ENCODE measurements around the gene HMCN1. TPM values are rescaled to one million over a fixed set of nuclear protein-coding genes. Genes with fewer than 3 reads are reported as not detected.

The HMCN1 gene
- total and polyA plus RNA-seq, 9 donors, result 7.9 to 22.6 (median 11.2) TPM

DNA sequence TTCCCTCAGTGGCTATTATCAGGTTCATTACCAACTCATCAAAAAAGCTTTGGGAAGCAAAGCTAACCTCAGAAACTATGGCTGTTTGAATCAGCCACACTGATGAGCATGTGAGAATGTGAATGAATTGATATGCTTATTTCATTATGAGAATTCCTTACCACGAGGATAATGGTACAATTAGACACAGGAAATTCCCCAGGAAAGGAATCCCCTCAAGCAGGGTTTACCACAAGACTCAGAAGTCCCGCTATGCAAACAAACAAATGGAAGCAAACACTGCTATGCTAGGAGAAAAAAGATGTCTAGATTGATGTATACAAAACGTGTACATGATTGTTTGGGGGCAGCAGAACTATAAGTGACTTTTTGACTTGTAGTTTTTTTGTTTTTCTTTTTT, 205.0 kb downstream of the HMCN1 start:
- H3K4me1 ChIP-seq (ENCODE audit: control insufficient read depth, insufficient read depth, low read length), result no peaks in the 10 kb centered on the region
- H3K27me3 ChIP-seq (ENCODE audit: control insufficient read depth, insufficient read depth, low read length), result no peaks in the 10 kb centered on the region
- no peak overlapping the region for H3K4me3 ChIP-seq (ENCODE audit: low read length)
- no CpG with 5 or more reads among the region's 3 CpGs for WGBS (ENCODE audit: insufficient coverage)
- no peak overlapping the region for H3K27ac ChIP-seq (ENCODE audit: low read length)
- no peaks in the 10 kb centered on the region for H3K36me3 ChIP-seq (ENCODE audit: control insufficient read depth, insufficient read depth, low read length)
- DNase-seq, result no peak
- H3K9me3 ChIP-seq (replicated peaks; ENCODE audit: control insufficient read depth, low read depth, low read length), result no peaks in the 10 kb centered on the region

DNA sequence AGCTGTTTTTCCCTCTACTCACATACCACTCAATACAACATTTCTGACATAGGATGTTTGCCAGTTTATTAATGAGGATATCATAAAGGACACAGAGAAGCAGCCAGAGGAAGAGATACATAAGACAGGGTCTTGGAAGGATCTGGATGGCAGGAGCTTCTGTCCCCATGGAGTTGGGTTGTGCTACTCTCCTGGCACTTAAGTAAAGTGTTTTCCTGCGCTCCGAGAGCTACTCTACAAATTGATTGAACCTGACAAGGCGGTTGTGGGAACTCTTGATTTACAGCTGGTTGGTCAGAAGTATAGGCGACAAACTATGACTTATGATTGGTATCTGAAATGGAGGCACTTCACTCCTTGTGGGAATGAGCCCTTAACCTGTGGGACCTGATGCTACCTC, 208.8 kb downstream of the HMCN1 start:
- WGBS (ENCODE audit: insufficient coverage), result 89% methylated on average over 4 of the region's 4 CpGs
- Histone ChIP-seq H3K4me3 (ENCODE audit: low read length) (no peak overlapping the region), H3K27me3 (ENCODE audit: control insufficient read depth, insufficient read depth, low read length) (no peaks in the 10 kb centered on the region), H3K36me3 (ENCODE audit: control insufficient read depth, insufficient read depth, low read length) (no peaks in the 10 kb centered on the region), H3K9me3 (replicated peaks; ENCODE audit: control insufficient read depth, low read depth, low read length) (no peaks in the 10 kb centered on the region), H3K27ac (ENCODE audit: low read length) (no peak overlapping the region), H3K4me1 (ENCODE audit: control insufficient read depth, insufficient read depth, low read length) (no peaks in the 10 kb centered on the region)
- DNase-seq, result no peak

DNA sequence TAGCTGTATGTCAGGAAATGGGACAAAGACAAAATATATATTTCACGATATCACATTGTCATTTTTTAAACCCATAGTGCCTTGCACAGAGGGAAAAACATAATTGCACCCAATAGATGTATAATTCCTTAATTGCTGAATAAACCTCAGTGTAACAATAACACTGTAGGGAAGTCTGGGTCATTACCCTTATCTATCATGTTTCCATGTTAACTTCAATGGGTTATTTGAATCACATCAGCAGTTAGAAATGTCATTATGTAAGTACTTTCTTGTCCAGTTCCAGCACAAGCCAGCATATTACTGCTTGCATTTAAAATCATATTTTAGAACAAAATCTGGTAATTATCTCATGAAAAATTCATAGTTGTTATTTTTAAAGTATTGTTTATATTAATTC, 222.7 kb downstream of the HMCN1 start:
- Histone ChIP-seq H3K27me3 (ENCODE audit: control insufficient read depth, insufficient read depth, low read length) (no peaks in the 10 kb centered on the region), H3K27ac (ENCODE audit: low read length) (no peak overlapping the region), H3K9me3 (replicated peaks; ENCODE audit: control insufficient read depth, low read depth, low read length) (no peaks in the 10 kb centered on the region), H3K4me3 (ENCODE audit: low read length) (no peak overlapping the region), H3K4me1 (ENCODE audit: control insufficient read depth, insufficient read depth, low read length) (peaks cover 6% of the 10 kb centered on the region), H3K36me3 (ENCODE audit: control insufficient read depth, insufficient read depth, low read length) (no peaks in the 10 kb centered on the region)
- no CpG with 5 or more reads among the region's 1 CpG for WGBS (ENCODE audit: insufficient coverage)
- peak; percentile 22 for DNase-seq

DNA sequence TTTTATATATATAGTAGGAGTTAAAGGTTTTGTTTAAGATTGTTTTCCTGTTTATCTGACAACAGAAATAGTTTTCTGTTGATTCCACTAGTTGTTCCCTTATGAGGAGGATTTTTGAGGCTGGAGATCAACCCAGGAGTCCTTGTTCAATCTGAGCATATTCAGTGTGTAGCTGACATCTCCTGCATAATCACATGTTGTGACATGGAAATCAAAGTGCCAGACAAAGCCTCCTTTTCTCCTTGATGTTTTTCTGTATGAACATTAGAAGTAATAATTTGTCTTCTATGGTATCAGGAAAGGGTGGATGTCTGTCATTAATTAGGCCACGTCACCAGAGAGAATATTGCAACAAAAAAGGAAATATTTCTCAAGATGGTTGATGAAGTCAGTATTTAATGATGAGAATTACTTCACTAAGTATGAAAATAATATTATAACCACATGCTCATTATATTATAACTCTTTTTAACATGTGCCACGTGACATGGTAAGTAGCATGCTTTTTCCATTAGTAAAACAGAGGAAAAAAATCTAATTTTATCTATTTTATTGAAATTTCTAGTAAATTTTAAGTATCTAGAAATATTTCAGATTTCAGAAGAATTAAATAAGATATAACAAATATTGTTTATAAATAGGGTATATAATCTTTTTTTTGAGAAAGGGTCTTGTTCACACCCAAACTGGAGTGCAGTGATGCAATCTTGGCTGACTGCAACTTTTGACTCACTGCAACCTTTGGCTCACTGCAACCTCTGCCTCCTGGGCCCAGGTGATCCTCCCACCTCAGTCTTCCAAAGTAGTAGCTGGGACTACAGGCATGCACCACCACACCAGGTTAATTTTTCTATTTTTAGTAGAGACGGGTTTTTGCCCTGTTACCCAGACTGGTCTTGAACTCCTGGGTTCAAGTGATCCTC, 223.5 kb downstream of the HMCN1 start:
- no peaks in the 10 kb centered on the region for H3K27me3 ChIP-seq (ENCODE audit: control insufficient read depth, insufficient read depth, low read length)
- DNase-seq, result no peak
- H3K4me3 ChIP-seq (ENCODE audit: low read length), result no peak overlapping the region
- H3K27ac ChIP-seq (ENCODE audit: low read length), result no peak overlapping the region
- no CpG with 5 or more reads among the region's 3 CpGs for WGBS (ENCODE audit: insufficient coverage)
- no peaks in the 10 kb centered on the region for H3K9me3 ChIP-seq (replicated peaks; ENCODE audit: control insufficient read depth, low read depth, low read length)
- peaks cover 6% of the 10 kb centered on the region for H3K4me1 ChIP-seq (ENCODE audit: control insufficient read depth, insufficient read depth, low read length)
- H3K36me3 ChIP-seq (ENCODE audit: control insufficient read depth, insufficient read depth, low read length), result no peaks in the 10 kb centered on the region

DNA sequence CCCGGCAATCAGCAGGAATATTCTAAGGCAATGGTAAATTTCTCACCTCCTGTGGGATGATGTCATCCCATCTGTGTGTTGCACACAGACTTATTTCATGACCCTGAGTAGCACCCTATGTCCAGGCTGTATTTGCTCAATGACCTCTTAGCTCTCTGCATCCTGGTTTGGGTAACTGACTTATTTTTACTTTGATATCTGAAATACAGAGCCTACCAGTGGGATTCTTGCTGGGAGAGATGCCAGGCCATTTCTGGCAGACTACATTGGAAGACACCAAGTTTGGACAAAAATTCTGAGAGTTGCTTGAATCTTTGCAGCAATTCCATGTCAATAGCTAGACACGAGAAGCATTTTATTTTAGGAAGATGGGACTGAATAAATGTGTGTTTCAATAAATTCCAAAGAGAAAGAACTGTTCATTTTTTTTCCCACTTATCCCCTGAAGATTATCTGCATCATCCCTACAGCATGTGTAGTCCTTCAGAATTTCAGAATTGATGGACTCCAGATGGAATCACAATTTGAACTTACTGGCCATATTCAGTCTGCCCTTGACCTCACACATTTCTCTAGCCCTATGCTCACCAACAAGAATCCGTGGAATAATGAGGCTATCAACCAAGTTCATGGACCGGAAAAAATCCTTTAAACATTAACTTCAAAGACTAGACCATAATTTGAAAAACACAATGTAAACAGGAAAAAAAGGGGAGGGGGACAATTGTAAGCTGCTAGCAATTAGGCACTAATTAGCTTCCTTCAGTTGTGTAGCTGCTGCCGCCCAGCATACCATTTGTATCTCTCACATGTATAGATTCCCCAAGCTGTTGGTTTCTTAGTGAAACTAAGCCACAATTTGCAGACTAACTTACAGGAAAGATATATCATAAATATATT, 226.5 kb downstream of the HMCN1 start:
- H3K27ac ChIP-seq (ENCODE audit: low read length), result peak overlapping the region; percentile 70
- H3K4me3 ChIP-seq (ENCODE audit: low read length), result no peak overlapping the region
- no peaks in the 10 kb centered on the region for H3K36me3 ChIP-seq (ENCODE audit: control insufficient read depth, insufficient read depth, low read length)
- WGBS (ENCODE audit: insufficient coverage), result no CpG with 5 or more reads among the region's 5 CpGs
- no peaks in the 10 kb centered on the region for H3K9me3 ChIP-seq (replicated peaks; ENCODE audit: control insufficient read depth, low read depth, low read length)
- H3K4me1 ChIP-seq (ENCODE audit: control insufficient read depth, insufficient read depth, low read length), result peaks cover 6% of the 10 kb centered on the region
- peak; percentile 93 for DNase-seq
- H3K27me3 ChIP-seq (ENCODE audit: control insufficient read depth, insufficient read depth, low read length), result no peaks in the 10 kb centered on the region

DNA sequence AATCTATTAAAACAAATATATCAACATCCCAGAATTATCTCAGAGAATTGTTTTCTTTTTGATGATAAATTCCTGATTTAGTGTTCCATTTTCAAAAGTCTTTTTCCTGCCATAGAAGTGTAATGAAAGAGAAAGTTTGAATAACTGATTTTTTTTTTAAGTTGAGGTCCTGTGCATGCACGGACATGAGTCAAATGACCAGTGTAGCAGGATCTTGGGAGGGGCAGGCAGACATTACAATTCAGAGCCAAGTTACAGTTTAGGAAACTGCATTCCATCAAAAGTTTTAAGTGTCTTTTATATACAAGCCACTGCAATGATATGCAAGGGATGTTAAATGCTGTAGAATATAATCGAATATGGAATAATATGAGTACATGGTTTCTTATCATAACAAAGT, 227.5 kb downstream of the HMCN1 start:
- WGBS (ENCODE audit: insufficient coverage), result 20% methylated on average over 1 of the region's 2 CpGs
- Histone ChIP-seq H3K27ac (ENCODE audit: low read length) (no peak overlapping the region), H3K9me3 (replicated peaks; ENCODE audit: control insufficient read depth, low read depth, low read length) (no peaks in the 10 kb centered on the region), H3K27me3 (ENCODE audit: control insufficient read depth, insufficient read depth, low read length) (no peaks in the 10 kb centered on the region), H3K4me1 (ENCODE audit: control insufficient read depth, insufficient read depth, low read length) (peaks cover 6% of the 10 kb centered on the region), H3K4me3 (ENCODE audit: low read length) (no peak overlapping the region), H3K36me3 (ENCODE audit: control insufficient read depth, insufficient read depth, low read length) (no peaks in the 10 kb centered on the region)
- peak; percentile 55 for DNase-seq

DNA sequence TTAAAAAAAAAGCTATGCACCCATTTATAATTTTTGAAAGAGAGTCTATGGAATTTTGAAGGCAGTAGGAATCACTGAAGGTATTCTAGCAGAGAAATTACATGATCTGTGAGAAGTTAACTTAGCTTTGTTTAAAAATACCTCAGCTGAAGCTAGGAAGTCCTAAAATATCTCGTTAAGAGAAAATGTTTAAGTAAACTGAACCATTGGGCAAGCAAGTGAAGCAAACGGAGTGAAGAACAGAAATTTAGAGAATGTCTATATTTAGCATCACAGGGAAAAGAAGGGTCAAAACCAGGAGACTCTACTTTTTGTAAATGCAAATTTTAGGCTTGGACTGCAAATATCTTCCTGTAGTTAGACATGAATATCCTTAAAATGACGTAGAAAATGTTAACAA, 230.8 kb downstream of the HMCN1 start:
- DNase-seq, result no peak
- no peak overlapping the region for H3K27ac ChIP-seq (ENCODE audit: low read length)

DNA sequence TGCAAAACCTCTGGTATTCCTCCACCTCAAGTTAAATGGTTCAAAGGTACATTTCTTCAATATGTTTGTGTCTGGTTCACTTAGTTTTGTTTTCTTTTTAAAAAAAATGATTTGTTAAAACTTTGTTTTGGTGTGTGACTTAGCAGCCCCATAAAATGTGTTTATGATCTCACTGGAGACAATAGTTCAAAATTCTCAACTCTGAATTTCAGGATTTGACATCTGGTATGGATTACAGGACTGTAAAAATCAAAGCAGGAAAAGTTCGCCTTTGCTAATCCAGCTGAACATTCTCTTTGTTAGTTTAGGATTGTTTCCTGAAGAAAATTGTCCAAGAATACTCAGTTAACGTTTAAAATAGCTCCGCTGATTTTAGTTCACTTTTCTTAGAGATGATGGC, 231.7 kb downstream of the HMCN1 start:
- peak; percentile 91 for DNase-seq
- H3K4me3 ChIP-seq (ENCODE audit: low read length), result no peak overlapping the region

More for the DNA sequence above, 230.8 kb downstream of the HMCN1 start:
- no peaks in the 10 kb centered on the region for H3K27me3 ChIP-seq (ENCODE audit: control insufficient read depth, insufficient read depth, low read length)
- peaks cover 6% of the 10 kb centered on the region for H3K4me1 ChIP-seq (ENCODE audit: control insufficient read depth, insufficient read depth, low read length)
- no peaks in the 10 kb centered on the region for H3K9me3 ChIP-seq (replicated peaks; ENCODE audit: control insufficient read depth, low read depth, low read length)
- H3K36me3 ChIP-seq (ENCODE audit: control insufficient read depth, insufficient read depth, low read length), result no peaks in the 10 kb centered on the region
- no peak overlapping the region for H3K4me3 ChIP-seq (ENCODE audit: low read length)
- WGBS (ENCODE audit: insufficient coverage), result 79% methylated on average over 2 of the region's 3 CpGs

DNA sequence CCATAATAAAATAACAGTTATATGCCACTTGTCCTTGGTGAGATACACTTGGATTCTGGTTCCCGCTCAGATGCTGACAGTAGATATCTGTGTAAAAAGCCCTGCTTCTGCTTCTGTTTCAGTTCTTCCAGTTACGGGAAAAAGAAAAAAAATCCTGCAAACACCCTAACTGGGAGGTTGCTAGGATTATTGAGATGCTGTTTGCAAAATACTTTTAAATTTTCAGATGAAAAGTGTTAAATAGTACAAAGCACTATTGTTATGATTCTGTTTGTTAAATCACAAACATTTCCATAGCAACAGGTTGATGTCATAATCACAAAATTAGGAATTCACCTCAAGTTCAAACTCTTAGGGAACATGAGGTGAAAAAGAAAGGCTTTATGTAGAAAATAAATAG, 232.3 kb downstream of the HMCN1 start:
- no CpG with 5 or more reads among the region's 2 CpGs for WGBS (ENCODE audit: insufficient coverage)
- no peak overlapping the region for H3K4me3 ChIP-seq (ENCODE audit: low read length)
- peaks cover 2% of the 10 kb centered on the region for H3K4me1 ChIP-seq (ENCODE audit: control insufficient read depth, insufficient read depth, low read length)
- H3K27me3 ChIP-seq (ENCODE audit: control insufficient read depth, insufficient read depth, low read length), result no peaks in the 10 kb centered on the region
- H3K27ac ChIP-seq (ENCODE audit: low read length), result peak overlapping the region; percentile 22
- no peaks in the 10 kb centered on the region for H3K36me3 ChIP-seq (ENCODE audit: control insufficient read depth, insufficient read depth, low read length)
- no peaks in the 10 kb centered on the region for H3K9me3 ChIP-seq (replicated peaks; ENCODE audit: control insufficient read depth, low read depth, low read length)
- peak; percentile 76 for DNase-seq

More for the DNA sequence above, 231.7 kb downstream of the HMCN1 start:
- 40% methylated on average over 1 of the region's 3 CpGs for WGBS (ENCODE audit: insufficient coverage)
- Histone ChIP-seq H3K9me3 (replicated peaks; ENCODE audit: control insufficient read depth, low read depth, low read length) (no peaks in the 10 kb centered on the region), H3K27ac (ENCODE audit: low read length) (peak overlapping the region; percentile 22), H3K36me3 (ENCODE audit: control insufficient read depth, insufficient read depth, low read length) (no peaks in the 10 kb centered on the region), H3K27me3 (ENCODE audit: control insufficient read depth, insufficient read depth, low read length) (no peaks in the 10 kb centered on the region), H3K4me1 (ENCODE audit: control insufficient read depth, insufficient read depth, low read length) (peaks cover 4% of the 10 kb centered on the region)

DNA sequence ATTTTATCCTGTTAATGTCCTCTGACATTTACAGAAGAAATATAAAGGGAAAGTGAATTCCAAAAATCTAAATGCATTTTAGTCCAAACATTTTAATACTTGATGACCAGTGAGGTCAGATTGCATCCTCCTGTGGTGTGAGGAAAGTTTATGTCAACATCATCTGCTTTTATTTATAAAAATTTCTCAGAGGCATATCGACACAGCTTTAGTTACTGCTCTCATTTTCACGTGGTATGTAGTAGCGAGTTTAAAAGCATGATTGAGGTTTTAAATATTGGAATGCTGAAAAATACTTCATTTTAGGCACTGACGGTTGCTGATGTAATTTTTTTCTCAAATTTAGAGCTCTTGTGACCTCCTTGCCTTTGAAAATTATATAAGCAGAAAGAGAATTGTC, 234.8 kb downstream of the HMCN1 start:
- Histone ChIP-seq H3K4me3 (ENCODE audit: low read length) (no peak overlapping the region), H3K36me3 (ENCODE audit: control insufficient read depth, insufficient read depth, low read length) (no peaks in the 10 kb centered on the region), H3K27ac (ENCODE audit: low read length) (peak overlapping the region; percentile 77), H3K9me3 (replicated peaks; ENCODE audit: control insufficient read depth, low read depth, low read length) (no peaks in the 10 kb centered on the region), H3K27me3 (ENCODE audit: control insufficient read depth, insufficient read depth, low read length) (no peaks in the 10 kb centered on the region), H3K4me1 (ENCODE audit: control insufficient read depth, insufficient read depth, low read length) (no peaks in the 10 kb centered on the region)
- DNase-seq, result peak; percentile 87
- WGBS (ENCODE audit: insufficient coverage), result no CpG with 5 or more reads among the region's 4 CpGs

Measured in muscle of leg (tissue), 11 donors.